Measurements from ENCODE around the gene RUNX1. TPM values are rescaled to one million over a fixed set of nuclear protein-coding genes. Genes with fewer than 3 reads are reported as not detected.

The RUNX1 gene
- total and polyA plus RNA-seq, 2 donors (not counting 3 experiments of a cell fraction or from before 2014, with no cell fraction given): 4.6 to 17.9 TPM

- Histone ChIP-seq H3K9me1 (replicated peaks; ENCODE audit: control insufficient read depth, extremely low read depth, insufficient read depth, low read length) (no peaks in the 10 kb centered on the region), H3K9me3 (replicated peaks; ENCODE audit: control insufficient read depth, insufficient read depth, low read length) (no peaks in the 10 kb centered on the region), H3K27me3 (ENCODE audit: control insufficient read depth in 2 of 2, insufficient read depth in 2 of 2, low read length in 2 of 2) (peaks cover 12 to 19% of the 10 kb centered on the region in 2 experiments), H3K79me2 (ENCODE audit: control insufficient read depth, insufficient read depth, low read length) (no peaks in the 10 kb centered on the region), H3K36me3 (ENCODE audit: control insufficient read depth in 2 of 2, extremely low read depth in 1 of 2, insufficient read depth in 2 of 2, low read length in 2 of 2) (no peaks in the 10 kb centered on the region), H3K4me1 (ENCODE audit: control insufficient read depth, extremely low read depth, insufficient read depth, low read length) (no peaks in the 10 kb centered on the region), H3K4me2 (ENCODE audit: insufficient read depth, low read length) (no peak overlapping the region), H3K4me3 (replicated peaks in 1 of 3; ENCODE audit: insufficient read depth in 1 of 3, low read depth in 1 of 3, low read length in 3 of 3) (no peak overlapping the region), H2AFZ (ENCODE audit: low read depth, low read length) (no peak overlapping the region), H3K27ac (ENCODE audit: insufficient read depth, low read depth, low read length) (no peak overlapping the region), H4K20me1 (replicated peaks; ENCODE audit: control insufficient read depth, extremely low read depth, insufficient read depth, low read length) (no peaks in the 10 kb centered on the region), H3K9ac (replicated peaks; ENCODE audit: extremely low read depth, insufficient read depth, low read length) (no peak overlapping the region)
- no TSS peak for BruUV-seq (replicated peaks)
- intact Hi-C loops (cut with micrococcal nuclease): no loop called here
- POLR2A ChIA-PET: no interaction called here
- CTCF ChIA-PET: interaction anchor here (1.5 kb wide), 1 partner anchor 10 kb away, joined by 4 read pairs; no protein-coding TSS in a partner anchor
- DNase-seq (ENCODE audit: low read depth, low spot score) (no peak), FAIRE-seq (no peak)
- dilution Hi-C loops (cut with MboI; ENCODE audit: extremely low pct_ligation_motif_present, low sequenced_read_pairs): no loop called here
- TF ChIP-seq, protein P1, sequence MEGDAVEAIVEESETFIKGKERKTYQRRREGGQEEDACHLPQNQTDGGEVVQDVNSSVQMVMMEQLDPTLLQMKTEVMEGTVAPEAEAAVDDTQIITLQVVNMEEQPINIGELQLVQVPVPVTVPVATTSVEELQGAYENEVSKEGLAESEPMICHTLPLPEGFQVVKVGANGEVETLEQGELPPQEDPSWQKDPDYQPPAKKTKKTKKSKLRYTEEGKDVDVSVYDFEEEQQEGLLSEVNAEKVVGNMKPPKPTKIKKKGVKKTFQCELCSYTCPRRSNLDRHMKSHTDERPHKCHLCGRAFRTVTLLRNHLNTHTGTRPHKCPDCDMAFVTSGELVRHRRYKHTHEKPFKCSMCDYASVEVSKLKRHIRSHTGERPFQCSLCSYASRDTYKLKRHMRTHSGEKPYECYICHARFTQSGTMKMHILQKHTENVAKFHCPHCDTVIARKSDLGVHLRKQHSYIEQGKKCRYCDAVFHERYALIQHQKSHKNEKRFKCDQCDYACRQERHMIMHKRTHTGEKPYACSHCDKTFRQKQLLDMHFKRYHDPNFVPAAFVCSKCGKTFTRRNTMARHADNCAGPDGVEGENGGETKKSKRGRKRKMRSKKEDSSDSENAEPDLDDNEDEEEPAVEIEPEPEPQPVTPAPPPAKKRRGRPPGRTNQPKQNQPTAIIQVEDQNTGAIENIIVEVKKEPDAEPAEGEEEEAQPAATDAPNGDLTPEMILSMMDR (IDR thresholded peaks at IDR 0.05; ENCODE audit: extremely low read depth in 1 of 2, insufficient read depth in 1 of 2, low read depth in 1 of 2, low read length in 2 of 2): no peak
- TF ChIP-seq POLR2AphosphoS5 (IDR thresholded peaks at IDR 0.05; ENCODE audit: insufficient read depth, low read depth, low read length): no peak
- no peak for TF ChIP-seq MYC (IDR thresholded peaks at IDR 0.05; ENCODE audit: low read depth, low read length)
- TF ChIP-seq POLR2A (IDR thresholded peaks at IDR 0.05; ENCODE audit: low read depth, low read length): no peak
- no peak for TF ChIP-seq MAX (IDR thresholded peaks at IDR 0.05; ENCODE audit: insufficient read depth, insufficient read length)
- no peak for TF ChIP-seq EZH2 (IDR thresholded peaks at IDR 0.05; ENCODE audit: borderline replicate concordance, low read depth, low read length, severe bottlenecking)
- no peak for TF ChIP-seq JUN (IDR thresholded peaks at IDR 0.05; ENCODE audit: borderline replicate concordance, insufficient read depth, insufficient read length, low read depth)
- TF ChIP-seq GATA2 (IDR thresholded peaks at IDR 0.05; ENCODE audit: insufficient read depth, insufficient read length, low read depth, low read length): no peak
- no peak for TF ChIP-seq FOS (IDR thresholded peaks at IDR 0.05; ENCODE audit: borderline replicate concordance, insufficient read depth, low read length)
Observed at GRCh38 chr21:35006771-35007170, 42.3 kb downstream of the RUNX1 start.

Data from endothelial cell of umbilical vein (primary cell).